ENCODE data around the gene WFDC6. TPM values are rescaled to one million over a fixed set of nuclear protein-coding genes. Genes with fewer than 3 reads are reported as not detected.
"Not testable (repeated sequence)": the region's sequence is repeated elsewhere in the genome, so short reads cannot be mapped to it uniquely, and the experiment has no call there.

The WFDC6 gene
- not detected for total RNA-seq

DNA sequence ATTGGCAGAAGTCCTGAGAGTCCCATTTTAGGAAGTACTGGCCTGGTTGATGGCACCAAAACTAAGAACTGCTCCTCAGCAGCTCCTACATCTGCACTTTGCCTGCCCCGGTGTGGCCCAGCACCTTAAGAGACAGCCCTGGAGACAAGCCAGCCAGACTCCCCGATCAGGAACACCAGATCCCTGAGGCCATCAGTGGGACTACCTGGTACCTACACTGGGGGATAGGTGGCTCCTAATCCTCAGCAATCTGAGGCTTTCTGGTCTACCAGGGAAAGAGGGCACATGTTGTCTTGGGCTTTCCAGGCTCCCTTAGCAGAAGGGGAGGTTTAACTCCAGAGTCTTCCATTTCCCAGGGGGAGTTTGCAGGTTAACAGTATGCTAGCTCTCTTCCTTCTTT is at the start of gene WFDC6:
WFDC6 (minus strand) TSS at position 101 of the 400 bp plus-strand sequence; CDS start at position 26, 75 bp downstream.
- Mint-ChIP-seq H3K36me3 (ENCODE audit: insufficient read depth) (no peaks in the 10 kb centered on the region), H3K4me1 (ENCODE audit: low read depth) (no peaks in the 10 kb centered on the region), H3K9me3 (no peaks in the 10 kb centered on the region), H3K4me3 (no peak within 1 kb of the TSS), H3K27me3 (ENCODE audit: low read depth) (peaks cover 44% of the 10 kb centered on the region)
- ATAC-seq: no peak
- DNase-seq: no peak

DNA sequence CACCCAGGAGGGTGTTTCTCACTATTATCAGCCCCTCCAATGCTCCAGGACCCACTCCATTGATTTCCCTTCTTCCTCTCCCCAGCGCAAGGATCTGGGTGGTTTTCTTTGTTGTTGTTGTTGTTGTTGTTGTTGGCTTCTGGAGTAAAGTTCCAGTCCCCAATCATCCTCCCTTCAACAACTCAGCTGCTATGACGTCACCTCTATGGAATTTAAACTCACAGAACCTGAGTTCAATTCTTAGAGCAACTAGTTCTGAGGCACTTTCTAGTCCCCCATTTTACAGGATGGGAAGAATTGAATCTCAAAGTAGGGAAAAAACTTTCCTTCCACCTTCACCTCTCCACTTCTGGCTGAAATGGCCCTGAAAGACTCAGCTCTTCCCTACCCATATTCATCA is 49.5 kb upstream of the WFDC6 start:
- Mint-ChIP-seq H3K4me1 (ENCODE audit: low read depth) (no peaks in the 10 kb centered on the region), H3K9me3 (no peaks in the 10 kb centered on the region), H3K36me3 (ENCODE audit: insufficient read depth) (no peaks in the 10 kb centered on the region), H3K4me3 (no peak overlapping the region), H3K27me3 (ENCODE audit: low read depth) (peaks cover 18% of the 10 kb centered on the region)
- no peak for ATAC-seq
- no peak for DNase-seq

DNA sequence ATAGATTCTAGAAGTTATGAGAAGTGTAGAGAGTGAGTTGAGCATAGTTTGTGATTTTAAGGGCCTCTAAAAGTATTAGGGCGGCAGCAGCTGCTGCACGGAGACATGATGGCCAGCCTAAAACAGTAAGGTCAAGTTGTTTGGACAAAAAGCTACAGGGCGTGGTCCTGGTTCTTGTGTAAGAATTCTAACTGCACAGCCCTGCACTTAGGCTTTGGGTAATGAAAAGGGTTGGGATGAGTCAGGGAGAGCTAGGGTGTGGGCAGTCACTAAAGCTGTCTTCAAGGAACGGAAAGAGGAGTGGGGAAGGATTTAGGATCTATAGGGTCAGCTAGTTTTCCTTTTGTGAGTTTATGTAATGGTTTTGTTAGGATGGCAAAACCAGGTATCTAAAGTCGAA is 46.7 kb upstream of the WFDC6 start:
- H3K27me3 Mint-ChIP-seq (ENCODE audit: low read depth): peaks cover 20% of the 10 kb centered on the region
- H3K4me1 Mint-ChIP-seq (ENCODE audit: low read depth); H3K9me3 Mint-ChIP-seq; ATAC-seq; H3K4me3 Mint-ChIP-seq; H3K36me3 Mint-ChIP-seq (ENCODE audit: insufficient read depth); DNase-seq: not testable (repeated sequence)

- H3K4me1 Mint-ChIP-seq (ENCODE audit: low read depth); ATAC-seq; H3K36me3 Mint-ChIP-seq (ENCODE audit: insufficient read depth); DNase-seq; H3K4me3 Mint-ChIP-seq; H3K9me3 Mint-ChIP-seq: not testable (repeated sequence)
- peaks cover 27% of the 10 kb centered on the region for H3K27me3 Mint-ChIP-seq (ENCODE audit: low read depth)
These were observed 45.0 kb upstream of the WFDC6 start for GRCh38 chr20:45584294-45584693.

- Mint-ChIP-seq H3K4me1 (ENCODE audit: low read depth) (no peaks in the 10 kb centered on the region), H3K9me3 (no peaks in the 10 kb centered on the region), H3K27me3 (ENCODE audit: low read depth) (peaks cover 31% of the 10 kb centered on the region), H3K4me3 (no peak overlapping the region), H3K36me3 (ENCODE audit: insufficient read depth) (no peaks in the 10 kb centered on the region)
- no peak for DNase-seq
- no peak for ATAC-seq
These were observed 44.2 kb upstream of the WFDC6 start for GRCh38 chr20:45583502-45583901.

- DNase-seq (no peak), ATAC-seq (no peak)
- Mint-ChIP-seq H3K4me3 (no peak overlapping the region), H3K4me1 (ENCODE audit: low read depth) (no peaks in the 10 kb centered on the region), H3K36me3 (ENCODE audit: insufficient read depth) (no peaks in the 10 kb centered on the region), H3K27me3 (ENCODE audit: low read depth) (peaks cover 25% of the 10 kb centered on the region), H3K9me3 (no peaks in the 10 kb centered on the region)
These were observed 42.4 kb upstream of the WFDC6 start for GRCh38 chr20:45581702-45582101.

DNA sequence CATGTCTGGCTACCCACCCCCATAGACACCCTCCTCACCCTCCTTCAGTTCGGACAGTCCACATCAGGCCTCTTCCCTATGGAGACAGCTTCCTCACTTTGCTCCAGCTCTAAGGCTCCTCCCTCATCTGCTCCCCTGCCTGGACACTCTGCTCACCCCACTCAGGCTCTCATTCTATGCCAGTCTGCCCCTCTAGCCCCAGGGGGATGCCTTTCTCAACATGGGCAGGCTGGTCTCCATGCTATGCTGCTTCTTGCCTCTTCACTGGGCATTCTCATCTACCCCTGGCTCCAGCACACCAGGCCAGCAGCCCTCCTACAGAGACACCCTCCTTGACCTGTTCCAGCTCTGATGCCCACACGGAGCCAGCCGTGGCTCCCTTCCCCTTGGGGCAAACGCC is 39.9 kb upstream of the WFDC6 start, which contains the start of gene WFDC8:
WFDC8 (minus strand) TSS at position 101 of the 400 bp plus-strand sequence; CDS start at position 64, 37 bp downstream.
- DNase-seq (no peak), ATAC-seq (no peak)
- H3K4me1 Mint-ChIP-seq (ENCODE audit: low read depth): no peaks in the 10 kb centered on the region
- no peaks in the 10 kb centered on the region for H3K9me3 Mint-ChIP-seq
- no peaks in the 10 kb centered on the region for H3K36me3 Mint-ChIP-seq (ENCODE audit: insufficient read depth)
- H3K4me3 Mint-ChIP-seq: no peak within 1 kb of the TSS
- H3K27me3 Mint-ChIP-seq (ENCODE audit: low read depth): peaks cover 30% of the 10 kb centered on the region

GRCh38 chr20:45578231-45578630 is 38.9 kb upstream of the WFDC6 start:
- Mint-ChIP-seq H3K27me3 (ENCODE audit: low read depth) (peaks cover 28% of the 10 kb centered on the region), H3K4me1 (ENCODE audit: low read depth) (no peaks in the 10 kb centered on the region), H3K9me3 (no peaks in the 10 kb centered on the region), H3K4me3 (no peak overlapping the region), H3K36me3 (ENCODE audit: insufficient read depth) (no peaks in the 10 kb centered on the region)
- ATAC-seq (no peak), DNase-seq (no peak)

GRCh38 chr20:45576995-45577394 is 37.7 kb upstream of the WFDC6 start:
- ATAC-seq (no peak), DNase-seq (no peak)
- no peaks in the 10 kb centered on the region for H3K9me3 Mint-ChIP-seq
- peaks cover 34% of the 10 kb centered on the region for H3K27me3 Mint-ChIP-seq (ENCODE audit: low read depth)
- H3K4me3 Mint-ChIP-seq: no peak overlapping the region
- no peaks in the 10 kb centered on the region for H3K36me3 Mint-ChIP-seq (ENCODE audit: insufficient read depth)
- H3K4me1 Mint-ChIP-seq (ENCODE audit: low read depth): no peaks in the 10 kb centered on the region

DNA sequence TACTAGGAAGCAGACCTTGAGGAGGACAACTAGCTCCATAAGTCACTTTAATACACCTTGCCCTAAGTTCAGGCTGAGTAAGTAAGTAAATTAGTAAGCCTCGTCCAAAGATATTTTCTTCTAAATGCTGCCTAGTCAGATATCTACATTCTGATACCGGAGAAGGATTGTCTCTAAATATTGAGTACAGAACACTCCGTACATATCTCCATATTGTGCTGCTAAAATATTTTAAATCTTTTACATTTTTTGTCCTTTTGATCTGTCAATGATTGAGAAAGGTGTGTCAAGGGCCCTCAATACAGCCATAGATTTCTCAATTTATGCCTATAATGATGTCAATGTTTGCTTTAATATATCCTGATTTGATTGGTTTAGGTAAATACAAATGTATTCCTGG is 36.6 kb upstream of the WFDC6 start:
- Mint-ChIP-seq H3K36me3 (ENCODE audit: insufficient read depth) (no peaks in the 10 kb centered on the region), H3K27me3 (ENCODE audit: low read depth) (peaks cover 31% of the 10 kb centered on the region), H3K4me3 (no peak overlapping the region), H3K9me3 (no peaks in the 10 kb centered on the region), H3K4me1 (ENCODE audit: low read depth) (no peaks in the 10 kb centered on the region)
- no peak for DNase-seq
- no peak for ATAC-seq

DNA sequence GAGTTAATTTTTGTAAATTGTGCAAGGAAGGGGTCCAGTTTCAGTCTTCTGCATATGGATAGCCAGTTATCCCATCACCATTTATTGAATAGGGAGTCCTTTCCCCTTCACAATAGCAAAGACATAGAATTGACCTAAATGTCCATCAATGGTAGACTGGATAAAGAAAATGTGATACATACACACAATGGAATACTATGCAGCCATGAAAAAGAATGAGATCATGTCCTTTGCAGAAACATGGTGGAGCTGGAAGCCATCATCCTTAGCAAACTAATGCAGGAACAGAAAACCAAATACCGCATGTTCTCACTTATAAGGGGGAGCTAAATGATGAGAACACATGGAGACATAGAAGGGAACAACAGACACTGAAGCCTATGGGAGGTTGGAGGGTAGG is 30.4 kb upstream of the WFDC6 start:
- not testable (repeated sequence) for ATAC-seq; H3K4me3 Mint-ChIP-seq; H3K36me3 Mint-ChIP-seq (ENCODE audit: insufficient read depth)

DNA sequence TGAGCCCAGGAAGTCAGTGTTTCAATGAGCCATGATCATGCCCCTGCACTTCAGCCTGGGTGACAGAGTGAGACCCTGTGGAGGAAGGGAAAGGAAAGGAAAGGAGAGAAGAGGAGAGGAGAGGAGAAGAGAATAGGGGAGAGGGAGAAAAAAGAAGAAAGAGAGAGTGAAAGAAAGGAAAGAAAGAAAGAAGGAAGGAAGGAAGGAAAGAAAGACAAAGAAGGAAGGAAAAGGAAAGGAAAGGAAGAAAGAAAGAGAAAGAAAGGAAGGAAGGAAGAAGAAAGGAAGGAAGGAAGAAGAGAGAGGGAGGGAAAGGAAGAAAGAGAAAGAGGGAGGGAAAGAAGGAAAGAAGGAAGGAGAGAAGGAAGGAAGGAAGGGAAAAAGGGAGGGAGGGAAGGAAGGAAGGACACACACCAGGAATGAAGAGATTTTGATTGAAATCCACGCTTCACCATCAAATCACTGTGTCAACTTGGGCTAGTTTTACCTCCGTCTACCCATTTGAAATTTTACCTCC is 25.5 kb upstream of the WFDC6 start:
- Mint-ChIP-seq H3K9me3 (no peaks in the 10 kb centered on the region), H3K36me3 (ENCODE audit: insufficient read depth) (no peaks in the 10 kb centered on the region), H3K4me1 (ENCODE audit: low read depth) (no peaks in the 10 kb centered on the region), H3K27me3 (ENCODE audit: low read depth) (peaks cover 21% of the 10 kb centered on the region), H3K4me3 (no peak overlapping the region)
- DNase-seq (no peak), ATAC-seq (no peak)

More for the DNA sequence above, 30.4 kb upstream of the WFDC6 start:
- H3K27me3 Mint-ChIP-seq (ENCODE audit: low read depth): peaks cover 20% of the 10 kb centered on the region
- not testable (repeated sequence) for H3K9me3 Mint-ChIP-seq; DNase-seq; H3K4me1 Mint-ChIP-seq (ENCODE audit: low read depth)

DNA sequence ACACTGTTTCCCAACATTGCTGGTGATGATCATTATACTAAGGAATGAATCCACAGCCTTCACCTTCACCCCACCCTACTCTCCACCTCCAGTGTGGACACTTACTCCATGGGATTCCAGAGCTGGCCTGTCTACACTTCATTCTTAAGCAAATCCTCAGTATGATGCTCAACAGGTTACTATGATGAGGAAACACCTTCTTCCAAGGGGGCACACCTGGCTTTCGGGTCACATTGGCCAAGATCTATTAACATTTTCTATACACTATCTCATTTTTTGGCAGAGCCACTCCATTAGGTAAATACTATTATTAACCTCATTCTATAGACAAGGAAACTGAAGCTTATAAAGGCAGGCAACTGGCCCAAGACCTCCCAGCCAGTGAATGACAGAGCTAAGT is 15.9 kb upstream of the WFDC6 start:
- no peak overlapping the region for H3K4me3 Mint-ChIP-seq
- peaks cover 20% of the 10 kb centered on the region for H3K27me3 Mint-ChIP-seq (ENCODE audit: low read depth)
- H3K9me3 Mint-ChIP-seq: no peaks in the 10 kb centered on the region
- DNase-seq: no peak
- no peak for ATAC-seq
- no peaks in the 10 kb centered on the region for H3K4me1 Mint-ChIP-seq (ENCODE audit: low read depth)
- no peaks in the 10 kb centered on the region for H3K36me3 Mint-ChIP-seq (ENCODE audit: insufficient read depth)

GRCh38 chr20:45552456-45552855 is 13.2 kb upstream of the WFDC6 start:
- Mint-ChIP-seq H3K9me3 (no peaks in the 10 kb centered on the region), H3K27me3 (ENCODE audit: low read depth) (peaks cover 25% of the 10 kb centered on the region), H3K36me3 (ENCODE audit: insufficient read depth) (no peaks in the 10 kb centered on the region), H3K4me1 (ENCODE audit: low read depth) (no peaks in the 10 kb centered on the region), H3K4me3 (no peak overlapping the region)
- ATAC-seq (no peak), DNase-seq (no peak)

DNA sequence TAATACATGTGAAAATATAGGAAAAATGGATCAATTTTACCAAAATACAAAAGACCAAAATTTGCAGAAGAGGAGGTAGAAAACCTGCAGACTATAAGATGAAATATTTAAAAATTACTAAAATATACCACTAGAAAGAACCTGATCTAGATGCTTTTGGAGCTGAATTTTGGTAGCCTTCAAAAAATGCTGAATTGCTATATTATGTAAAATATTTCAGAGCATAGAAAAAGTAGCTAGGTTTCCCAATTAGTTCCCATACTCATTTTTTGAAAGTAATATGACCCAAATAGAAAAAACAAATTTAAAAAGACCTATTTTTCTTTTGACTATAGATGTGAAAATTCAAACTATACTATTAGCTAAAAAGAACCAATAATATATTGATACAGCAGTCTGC is 11.5 kb upstream of the WFDC6 start:
- DNase-seq: no peak
- Mint-ChIP-seq H3K4me1 (ENCODE audit: low read depth) (no peaks in the 10 kb centered on the region), H3K27me3 (ENCODE audit: low read depth) (peaks cover 31% of the 10 kb centered on the region), H3K4me3 (no peak overlapping the region), H3K36me3 (ENCODE audit: insufficient read depth) (no peaks in the 10 kb centered on the region), H3K9me3 (no peaks in the 10 kb centered on the region)
- ATAC-seq: no peak

GRCh38 chr20:45548410-45548809 is 9.1 kb upstream of the WFDC6 start:
- no peak for DNase-seq

More at GRCh38 chr20:45548410-45548809, 9.1 kb upstream of the WFDC6 start:
- H3K4me3 Mint-ChIP-seq: no peak overlapping the region
- no peaks in the 10 kb centered on the region for H3K36me3 Mint-ChIP-seq (ENCODE audit: insufficient read depth)
- ATAC-seq: no peak
- H3K4me1 Mint-ChIP-seq (ENCODE audit: low read depth): no peaks in the 10 kb centered on the region
- peaks cover 41% of the 10 kb centered on the region for H3K27me3 Mint-ChIP-seq (ENCODE audit: low read depth)
- no peaks in the 10 kb centered on the region for H3K9me3 Mint-ChIP-seq

Measured in activated T-cell treated with anti-CD3 and anti-CD28 coated beads, Interleukin-2, amount 50 U/mL, for 4 hours (primary cell).